ENCODE data around the gene ASAP2. TPM values are rescaled to one million over a fixed set of nuclear protein-coding genes. Genes with fewer than 3 reads are reported as not detected.
A peak's percentile ranks its signal among the peaks of the same experiment; 100 is the strongest.

The ASAP2 gene
- total RNA-seq, 1 experiment from 2014 or later = 60.3 TPM

DNA sequence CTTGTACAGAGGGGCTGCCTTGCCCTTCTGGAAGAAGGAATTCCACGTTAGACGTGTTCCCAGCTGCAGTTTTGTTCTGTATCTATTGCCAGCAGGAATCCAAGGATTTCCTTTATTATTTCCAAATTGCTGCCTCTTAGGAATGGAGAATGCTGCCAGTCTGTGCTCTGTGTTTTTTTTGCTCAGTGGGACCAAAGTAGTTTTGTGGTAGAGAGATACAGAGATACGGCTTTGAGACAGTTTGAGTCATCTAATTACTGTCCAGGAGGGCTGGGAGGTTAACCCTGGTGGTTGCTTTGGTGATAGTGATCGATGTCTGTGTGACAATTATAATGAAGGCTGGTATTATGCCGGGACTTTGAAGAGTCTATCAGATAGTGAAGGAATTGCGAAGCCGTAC lies 26.3 kb downstream of the ASAP2 start:
- intact Hi-C loops (cut with micrococcal nuclease; ENCODE audit: unreplicated experiment) = loop anchor here (10.0 kb wide), 1 partner anchor 322 kb away; the partner anchor contains the start of gene ADAM17
- Histone ChIP-seq H3K79me2 (ENCODE audit: low read depth) (peaks cover 92% of the 10 kb centered on the region), H3K4me2 (peak overlapping the region; percentile 79), H2AFZ (no peak overlapping the region), H3K27me3 (ENCODE audit: insufficient read depth, low read depth) (no peaks in the 10 kb centered on the region), H3K36me3 (ENCODE audit: low read depth) (no peaks in the 10 kb centered on the region), H3F3A (ENCODE audit: insufficient read depth, low read depth) (peaks cover 73% of the 10 kb centered on the region), H3K4me1 (replicated peaks; ENCODE audit: insufficient read depth) (peaks cover 91% of the 10 kb centered on the region), H3K27ac (peak overlapping the region; percentile 98), H3K9me2 (ENCODE audit: insufficient read depth) (no peaks in the 10 kb centered on the region), H4K20me1 (ENCODE audit: insufficient read depth) (peaks cover 13% of the 10 kb centered on the region; the same call in 1 of the 2 replicates), H3K4me3 (peak overlapping the region; percentile 9; the same call in 1 of the 2 replicates), H3K9me3 (ENCODE audit: insufficient read depth, low read depth) (no peaks in the 10 kb centered on the region)
- TF ChIP-seq, protein P1, sequence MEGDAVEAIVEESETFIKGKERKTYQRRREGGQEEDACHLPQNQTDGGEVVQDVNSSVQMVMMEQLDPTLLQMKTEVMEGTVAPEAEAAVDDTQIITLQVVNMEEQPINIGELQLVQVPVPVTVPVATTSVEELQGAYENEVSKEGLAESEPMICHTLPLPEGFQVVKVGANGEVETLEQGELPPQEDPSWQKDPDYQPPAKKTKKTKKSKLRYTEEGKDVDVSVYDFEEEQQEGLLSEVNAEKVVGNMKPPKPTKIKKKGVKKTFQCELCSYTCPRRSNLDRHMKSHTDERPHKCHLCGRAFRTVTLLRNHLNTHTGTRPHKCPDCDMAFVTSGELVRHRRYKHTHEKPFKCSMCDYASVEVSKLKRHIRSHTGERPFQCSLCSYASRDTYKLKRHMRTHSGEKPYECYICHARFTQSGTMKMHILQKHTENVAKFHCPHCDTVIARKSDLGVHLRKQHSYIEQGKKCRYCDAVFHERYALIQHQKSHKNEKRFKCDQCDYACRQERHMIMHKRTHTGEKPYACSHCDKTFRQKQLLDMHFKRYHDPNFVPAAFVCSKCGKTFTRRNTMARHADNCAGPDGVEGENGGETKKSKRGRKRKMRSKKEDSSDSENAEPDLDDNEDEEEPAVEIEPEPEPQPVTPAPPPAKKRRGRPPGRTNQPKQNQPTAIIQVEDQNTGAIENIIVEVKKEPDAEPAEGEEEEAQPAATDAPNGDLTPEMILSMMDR (conservative IDR thresholded peaks at IDR 0.05) = no peak
- no peak for TF ChIP-seq EZH2 (IDR thresholded peaks at IDR 0.05; ENCODE audit: low read depth)
- DNase-seq = peak in 1 of 2 experiments; percentile 86
- ChIA-PET POLR2A (ENCODE audit: unreplicated experiment) (interaction anchor here (0.6 kb wide), 1 partner anchor 54 kb away, joined by 10 read pairs; no protein-coding TSS in a partner anchor), CTCF (no interaction called here)
- BruUV-seq (replicated peaks) = no TSS peak

DNA sequence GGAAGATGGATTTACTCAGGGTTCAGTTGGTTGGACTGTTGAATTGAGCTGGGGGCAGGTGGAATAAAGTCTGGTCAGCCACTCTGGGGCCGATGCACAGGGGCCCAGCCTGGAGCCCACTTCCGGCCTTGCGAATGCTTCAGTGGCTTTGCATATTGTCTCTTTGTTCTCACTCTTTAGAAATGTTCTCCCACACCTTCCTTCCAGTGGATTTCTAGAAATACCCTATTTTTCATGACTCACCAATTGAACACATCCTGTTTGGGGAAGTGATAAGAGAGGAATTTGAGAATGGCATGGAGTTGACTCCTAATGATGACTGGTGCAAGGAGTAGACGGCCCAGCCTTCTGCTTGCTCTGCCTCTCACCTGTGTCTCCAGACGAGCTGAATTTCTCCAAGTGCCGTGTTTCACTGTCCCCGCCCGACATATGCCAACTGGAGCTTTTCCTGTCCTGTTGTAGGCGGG lies 28.1 kb downstream of the ASAP2 start:
- POLR2A ChIA-PET (ENCODE audit: unreplicated experiment) = interaction anchor here (0.5 to 1.2 kb wide), 9 partner anchors 15 to 518 kb away, joined by 3 to 10 read pairs (median 4); no protein-coding TSS in a partner anchor

More for the DNA sequence above, 28.1 kb downstream of the ASAP2 start:
- peaks cover 7% of the 10 kb centered on the region; the same call in 1 of the 2 replicates for H4K20me1 ChIP-seq (ENCODE audit: insufficient read depth)
- peak overlapping the region; percentile 98 for H3K27ac ChIP-seq
- H3K4me2 ChIP-seq = peak overlapping the region; percentile 93
- peak overlapping the region; percentile 59 for H3K4me3 ChIP-seq
- intact Hi-C loops (cut with micrococcal nuclease; ENCODE audit: unreplicated experiment) = loop anchor here (1.0 to 10.0 kb wide), 7 partner anchors 15 to 320 kb away; partner anchors contain the start of genes ADAM17 and ASAP2
- no peaks in the 10 kb centered on the region for H3K27me3 ChIP-seq (ENCODE audit: insufficient read depth, low read depth)
- H3K9me3 ChIP-seq (ENCODE audit: insufficient read depth, low read depth) = no peaks in the 10 kb centered on the region
- TF ChIP-seq, protein P1 (conservative IDR thresholded peaks at IDR 0.05) = no peak
- TF ChIP-seq EZH2 (IDR thresholded peaks at IDR 0.05; ENCODE audit: low read depth) = no peak
- H3K9me2 ChIP-seq (ENCODE audit: insufficient read depth) = no peaks in the 10 kb centered on the region
- H3K79me2 ChIP-seq (ENCODE audit: low read depth) = peaks cover 92% of the 10 kb centered on the region
- CTCF ChIA-PET = interaction anchor here (0.5 kb wide), 1 partner anchor 26 kb away, joined by 5 read pairs; no protein-coding TSS in a partner anchor
- peaks cover 94% of the 10 kb centered on the region for H3K4me1 ChIP-seq (replicated peaks; ENCODE audit: insufficient read depth)
- peak; percentile 90 to 99 for DNase-seq
- no TSS peak for BruUV-seq (replicated peaks)
- peaks cover 86% of the 10 kb centered on the region for H3F3A ChIP-seq (ENCODE audit: insufficient read depth, low read depth)
- H2AFZ ChIP-seq = no peak overlapping the region
- H3K36me3 ChIP-seq (ENCODE audit: low read depth) = peaks cover 14% of the 10 kb centered on the region; the same call in 1 of the 2 replicates

Measured in PC-9 (cell line).